IMR-90 (cell line): ENCODE results near the gene PCDH12.
A peak's percentile ranks its signal among the peaks of the same experiment; 100 is the strongest.

ENCODE experiments used
- CEBPB ChIP-seq: IDR thresholded peaks from 2 replicates; pipeline ENCODE4 v1.6.1; 2012; ENCODE audit warnings: low read depth, low read length, improper control_type of control experiment
- CHD1 ChIP-seq: IDR thresholded peaks from 2 replicates; pipeline ENCODE4 v1.6.1; 2012; ENCODE audit warnings: low read depth, low read length, improper control_type of control experiment
- FOS ChIP-seq: fragments of 150-350 bp; IDR thresholded peaks from 2 replicates; pipeline ENCODE4 v1.6.1; 2016; ENCODE audit warnings: low read depth, low read length
- MAFK ChIP-seq: IDR thresholded peaks from 2 replicates; pipeline ENCODE4 v1.6.1; 2012; ENCODE audit warnings: low read depth, low read length, improper control_type of control experiment
- MAZ ChIP-seq: IDR thresholded peaks from 2 replicates; pipeline ENCODE4 v1.6.1; 2012; ENCODE audit warnings: low read depth, mild to moderate bottlenecking, low read length, improper control_type of control experiment, moderate library complexity, borderline replicate concordance
- MXI1 ChIP-seq: IDR thresholded peaks from 2 replicates; pipeline ENCODE4 v1.6.1; 2012; ENCODE audit warnings: low read depth, mild to moderate bottlenecking, low read length, moderate library complexity, borderline replicate concordance
- POLR2A ChIP-seq: IDR thresholded peaks from 2 replicates; pipeline ENCODE4 v1.6.1; 2012; ENCODE audit warnings: mild to moderate bottlenecking, low read depth, low read length
- RAD21 ChIP-seq: IDR thresholded peaks from 2 replicates; pipeline ENCODE4 v1.6.1; 2012; ENCODE audit warnings: low read length, improper control_type of control experiment
- RFX5 ChIP-seq: IDR thresholded peaks from 2 replicates; pipeline ENCODE4 v1.8.0; 2012; ENCODE audit warnings: low read depth, mild to moderate bottlenecking, low read length, moderate library complexity
- SMC3 ChIP-seq: fragments of 150-350 bp; IDR thresholded peaks from 2 replicates; pipeline ENCODE4 v1.6.1; 2016; ENCODE audit warnings: low read depth, mild to moderate bottlenecking, antibody characterized with exemption, low read length, moderate library complexity
- TF ChIP-seq, protein P1 (sequence below): conservative IDR thresholded peaks from 2 replicates; pipeline ENCODE4 v1.5.1; 2012; ENCODE audit warnings: mild to moderate bottlenecking, low read depth, low read length, improper control_type of control experiment
- TF ChIP-seq, protein P2 (sequence below): fragments of 150-350 bp; IDR thresholded peaks from 2 replicates; pipeline ENCODE4 v1.6.1; 2016; ENCODE audit warnings: low read depth, mild to moderate bottlenecking, low read length, moderate library complexity, borderline replicate concordance
- TF ChIP-seq, protein P3 (sequence below): fragments of 150-350 bp; IDR thresholded peaks from 2 replicates; pipeline ENCODE4 v1.6.1; 2017; ENCODE audit warnings: mild to moderate bottlenecking, antibody characterized with exemption, low read length, low read depth

DNA sequence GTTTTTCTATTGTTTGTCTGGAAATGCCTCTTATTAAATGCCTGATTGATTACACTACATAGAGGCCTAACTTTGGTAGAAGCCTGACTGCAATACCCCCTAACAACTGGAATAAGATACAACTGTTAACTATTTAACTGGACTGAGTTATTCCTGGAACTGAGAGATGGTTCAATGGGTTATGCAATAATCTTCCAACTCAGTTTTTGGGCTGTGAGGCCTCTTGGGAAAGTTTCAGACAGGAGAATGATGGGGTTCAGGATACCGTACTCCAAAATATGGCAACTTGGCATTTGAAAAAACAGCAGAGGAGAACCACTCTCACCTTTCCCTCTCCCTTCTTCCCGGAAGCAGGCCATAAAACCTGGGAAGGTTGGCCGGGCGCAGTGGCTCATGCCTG is 60.6 kb downstream of the PCDH12 start:
- TF ChIP-seq RFX5 (no peak), POLR2A (no peak), CHD1 (no peak), MAZ (no peak), RAD21 (no peak), FOS (no peak), CEBPB (peak; percentile 82), SMC3 (no peak), MXI1 (no peak), MAFK (no peak)
- TF ChIP-seq, protein P1, sequence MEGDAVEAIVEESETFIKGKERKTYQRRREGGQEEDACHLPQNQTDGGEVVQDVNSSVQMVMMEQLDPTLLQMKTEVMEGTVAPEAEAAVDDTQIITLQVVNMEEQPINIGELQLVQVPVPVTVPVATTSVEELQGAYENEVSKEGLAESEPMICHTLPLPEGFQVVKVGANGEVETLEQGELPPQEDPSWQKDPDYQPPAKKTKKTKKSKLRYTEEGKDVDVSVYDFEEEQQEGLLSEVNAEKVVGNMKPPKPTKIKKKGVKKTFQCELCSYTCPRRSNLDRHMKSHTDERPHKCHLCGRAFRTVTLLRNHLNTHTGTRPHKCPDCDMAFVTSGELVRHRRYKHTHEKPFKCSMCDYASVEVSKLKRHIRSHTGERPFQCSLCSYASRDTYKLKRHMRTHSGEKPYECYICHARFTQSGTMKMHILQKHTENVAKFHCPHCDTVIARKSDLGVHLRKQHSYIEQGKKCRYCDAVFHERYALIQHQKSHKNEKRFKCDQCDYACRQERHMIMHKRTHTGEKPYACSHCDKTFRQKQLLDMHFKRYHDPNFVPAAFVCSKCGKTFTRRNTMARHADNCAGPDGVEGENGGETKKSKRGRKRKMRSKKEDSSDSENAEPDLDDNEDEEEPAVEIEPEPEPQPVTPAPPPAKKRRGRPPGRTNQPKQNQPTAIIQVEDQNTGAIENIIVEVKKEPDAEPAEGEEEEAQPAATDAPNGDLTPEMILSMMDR: no peak
- TF ChIP-seq, protein P2, sequence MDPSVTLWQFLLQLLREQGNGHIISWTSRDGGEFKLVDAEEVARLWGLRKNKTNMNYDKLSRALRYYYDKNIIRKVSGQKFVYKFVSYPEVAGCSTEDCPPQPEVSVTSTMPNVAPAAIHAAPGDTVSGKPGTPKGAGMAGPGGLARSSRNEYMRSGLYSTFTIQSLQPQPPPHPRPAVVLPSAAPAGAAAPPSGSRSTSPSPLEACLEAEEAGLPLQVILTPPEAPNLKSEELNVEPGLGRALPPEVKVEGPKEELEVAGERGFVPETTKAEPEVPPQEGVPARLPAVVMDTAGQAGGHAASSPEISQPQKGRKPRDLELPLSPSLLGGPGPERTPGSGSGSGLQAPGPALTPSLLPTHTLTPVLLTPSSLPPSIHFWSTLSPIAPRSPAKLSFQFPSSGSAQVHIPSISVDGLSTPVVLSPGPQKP: no peak
- TF ChIP-seq, protein P3, sequence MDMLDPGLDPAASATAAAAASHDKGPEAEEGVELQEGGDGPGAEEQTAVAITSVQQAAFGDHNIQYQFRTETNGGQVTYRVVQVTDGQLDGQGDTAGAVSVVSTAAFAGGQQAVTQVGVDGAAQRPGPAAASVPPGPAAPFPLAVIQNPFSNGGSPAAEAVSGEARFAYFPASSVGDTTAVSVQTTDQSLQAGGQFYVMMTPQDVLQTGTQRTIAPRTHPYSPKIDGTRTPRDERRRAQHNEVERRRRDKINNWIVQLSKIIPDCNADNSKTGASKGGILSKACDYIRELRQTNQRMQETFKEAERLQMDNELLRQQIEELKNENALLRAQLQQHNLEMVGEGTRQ: no peak
